ENCODE results near the gene CTDSPL2. TPM values are rescaled to one million over a fixed set of nuclear protein-coding genes. Genes with fewer than 3 reads are reported as not detected.
"Not testable (repeated sequence)": the region's sequence is repeated elsewhere in the genome, so short reads cannot be mapped to it uniquely, and the experiment has no call there.

The CTDSPL2 gene
- total and polyA plus RNA-seq, 4 donors: 7.8 to 43.9 (median 26.9) TPM

DNA sequence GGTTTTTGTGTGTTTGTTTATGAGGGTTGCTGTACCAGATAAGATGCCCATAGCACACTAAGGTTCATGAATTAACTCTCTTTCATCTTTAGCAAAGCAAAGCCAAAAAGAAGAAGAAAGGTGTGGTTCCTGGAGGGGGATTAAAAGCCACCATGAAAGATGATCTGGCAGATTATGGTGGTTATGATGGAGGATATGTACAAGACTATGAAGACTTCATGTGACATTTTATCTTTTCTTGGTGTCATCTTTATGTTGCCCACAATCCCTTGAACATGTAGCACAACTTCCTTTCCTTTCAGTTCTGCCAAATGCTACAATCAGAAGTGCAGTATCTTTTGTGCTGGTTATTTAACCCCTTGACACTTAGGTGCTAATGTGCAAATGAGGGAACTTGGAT is 133.5 kb downstream of the CTDSPL2 start:
- peaks cover 9 to 10% of the 10 kb centered on the region in 2 donors for H3K36me3 ChIP-seq (ENCODE audit: control insufficient read depth in 1 of 2, insufficient read depth in 2 of 2, low read length in 1 of 2)
- H3K9me3 ChIP-seq (ENCODE audit: control insufficient read depth, low read length); intact Hi-C loops (cut with DNase I): not testable (repeated sequence)

DNA sequence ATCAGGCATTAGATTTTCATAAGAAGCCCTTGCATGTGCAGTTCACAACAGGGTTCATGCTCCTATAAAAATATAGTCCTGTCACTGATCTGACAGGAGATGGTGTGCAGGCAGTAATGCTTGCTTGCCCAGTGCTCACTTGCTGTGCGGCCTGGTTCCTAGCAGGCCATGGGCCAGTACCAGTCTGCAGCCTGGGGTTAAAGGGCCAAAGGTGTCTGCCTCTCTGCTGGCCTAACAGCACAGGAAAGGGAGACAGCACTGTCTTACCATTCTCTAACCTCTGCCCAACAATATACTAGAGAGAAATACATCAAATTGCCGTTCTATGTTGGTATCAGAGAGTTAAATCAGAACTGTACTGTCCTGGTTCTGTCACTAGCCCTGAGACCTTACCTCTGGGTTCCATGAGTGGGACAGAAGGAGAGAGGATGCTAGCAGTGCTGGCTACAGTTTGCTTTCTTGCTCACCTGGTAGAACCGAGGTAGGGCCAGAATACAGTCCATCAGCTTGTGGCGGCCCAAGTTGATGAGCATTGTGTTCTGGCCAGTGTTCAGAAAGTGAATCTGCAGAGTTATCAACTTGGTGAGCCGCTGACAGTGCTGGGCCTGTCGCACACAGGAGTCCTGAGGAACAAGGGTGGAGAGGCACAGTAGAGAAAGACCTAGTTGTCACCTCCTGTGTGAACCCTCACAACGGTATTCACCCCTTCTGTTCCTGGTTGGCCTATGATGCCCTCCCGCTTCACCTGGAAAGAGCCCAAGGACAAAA is 138.1 kb downstream of the CTDSPL2 start:
- H3K27ac ChIP-seq (ENCODE audit: low read depth in 1 of 2, low read length in 2 of 2): no peak overlapping the region
- H3K4me3 ChIP-seq (ENCODE audit: low read length in 2 of 2): no peak overlapping the region
- no peaks in the 10 kb centered on the region for H3K27me3 ChIP-seq (ENCODE audit: control insufficient read depth in 1 of 2, insufficient read depth in 2 of 2, low read length in 1 of 2)
- intact Hi-C loops (cut with DNase I): no loop called here
- H3K4me1 ChIP-seq (ENCODE audit: control insufficient read depth in 1 of 2, insufficient read depth in 2 of 2, low read length in 2 of 2): no peaks in the 10 kb centered on the region
- WGBS, 2 donors: 98% methylated on average over 8 of the region's 8 CpGs
- ATAC-seq (ENCODE audit: low FRiP score) (no peak), DNase-seq (no peak)
- H3K36me3 ChIP-seq (ENCODE audit: control insufficient read depth in 1 of 2, insufficient read depth in 2 of 2, low read length in 1 of 2): peaks cover 12 to 17% of the 10 kb centered on the region in 2 donors
- no peaks in the 10 kb centered on the region for H3K9me3 ChIP-seq (ENCODE audit: control insufficient read depth, low read length)

More for the DNA sequence above, 133.5 kb downstream of the CTDSPL2 start:
- H3K4me3 ChIP-seq (ENCODE audit: low read length in 2 of 2); DNase-seq; H3K4me1 ChIP-seq (ENCODE audit: control insufficient read depth in 1 of 2, insufficient read depth in 2 of 2, low read length in 2 of 2); ATAC-seq (ENCODE audit: low FRiP score); H3K27me3 ChIP-seq (ENCODE audit: control insufficient read depth in 1 of 2, insufficient read depth in 2 of 2, low read length in 1 of 2); H3K27ac ChIP-seq (ENCODE audit: low read depth in 1 of 2, low read length in 2 of 2): not testable (repeated sequence)

DNA sequence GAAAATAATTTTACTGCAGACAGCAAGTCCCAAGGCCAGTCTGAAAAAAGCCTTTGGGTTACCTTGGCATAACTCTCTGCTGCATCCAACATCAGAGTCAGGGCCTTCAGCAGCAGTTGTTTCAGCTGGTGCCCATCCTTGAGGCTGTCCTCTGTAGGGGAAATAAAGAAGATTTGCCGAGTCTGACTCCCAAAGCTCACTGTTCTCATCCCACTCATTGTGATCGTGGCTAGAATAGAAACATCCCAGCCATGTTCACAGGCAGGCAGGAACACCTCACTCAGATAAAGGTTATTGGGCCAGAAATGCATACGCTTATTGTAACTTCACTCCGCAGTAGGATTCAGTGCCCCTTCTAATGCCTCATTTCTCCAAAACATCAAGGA is 138.7 kb downstream of the CTDSPL2 start:
- DNase-seq: no peak
- ATAC-seq (ENCODE audit: low FRiP score): no peak
- Histone ChIP-seq H3K4me3 (ENCODE audit: low read length in 2 of 2) (no peak overlapping the region), H3K36me3 (ENCODE audit: control insufficient read depth in 1 of 2, insufficient read depth in 2 of 2, low read length in 1 of 2) (peaks cover 10 to 17% of the 10 kb centered on the region in 2 donors), H3K4me1 (ENCODE audit: control insufficient read depth in 1 of 2, insufficient read depth in 2 of 2, low read length in 2 of 2) (no peaks in the 10 kb centered on the region), H3K9me3 (ENCODE audit: control insufficient read depth, low read length) (no peaks in the 10 kb centered on the region), H3K27me3 (ENCODE audit: control insufficient read depth in 1 of 2, insufficient read depth in 2 of 2, low read length in 1 of 2) (no peaks in the 10 kb centered on the region), H3K27ac (ENCODE audit: low read depth in 1 of 2, low read length in 2 of 2) (no peak overlapping the region)
- WGBS, 2 donors: 92 to 96% methylated on average over 4 of the region's 4 CpGs
- intact Hi-C loops (cut with DNase I): no loop called here

DNA sequence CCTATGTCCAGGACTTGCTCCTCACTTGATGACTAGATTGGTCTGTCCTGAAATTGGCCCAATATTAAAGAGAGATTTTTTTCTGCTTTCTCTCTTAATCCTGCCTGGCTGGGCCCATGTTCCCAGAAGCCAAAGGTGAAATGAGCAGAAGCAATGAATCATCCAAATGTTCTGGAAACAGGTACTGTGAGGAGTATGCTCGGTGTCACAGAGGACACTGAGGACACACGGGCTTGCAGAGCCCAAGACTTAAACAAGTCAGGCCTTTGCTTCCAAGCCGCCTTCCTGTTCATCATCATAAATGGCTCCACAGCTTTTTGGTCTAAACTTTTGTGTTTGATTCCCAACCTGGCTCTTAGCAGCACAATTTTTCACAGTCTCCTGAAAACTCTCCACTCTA is 140.9 kb downstream of the CTDSPL2 start:
- WGBS, 2 donors: 86 to 90% methylated on average over 3 of the region's 3 CpGs
- Histone ChIP-seq H3K4me3 (ENCODE audit: low read length in 2 of 2) (no peak overlapping the region), H3K27ac (ENCODE audit: low read depth in 1 of 2, low read length in 2 of 2) (no peak overlapping the region), H3K4me1 (ENCODE audit: control insufficient read depth in 1 of 2, insufficient read depth in 2 of 2, low read length in 2 of 2) (no peaks in the 10 kb centered on the region), H3K36me3 (ENCODE audit: control insufficient read depth in 1 of 2, insufficient read depth in 2 of 2, low read length in 1 of 2) (peaks cover 12 to 15% of the 10 kb centered on the region in 2 donors), H3K27me3 (ENCODE audit: control insufficient read depth in 1 of 2, insufficient read depth in 2 of 2, low read length in 1 of 2) (no peaks in the 10 kb centered on the region), H3K9me3 (ENCODE audit: control insufficient read depth, low read length) (no peaks in the 10 kb centered on the region)
- ATAC-seq (ENCODE audit: low FRiP score) (no peak), DNase-seq (no peak)
- intact Hi-C loops (cut with DNase I): no loop called here

DNA sequence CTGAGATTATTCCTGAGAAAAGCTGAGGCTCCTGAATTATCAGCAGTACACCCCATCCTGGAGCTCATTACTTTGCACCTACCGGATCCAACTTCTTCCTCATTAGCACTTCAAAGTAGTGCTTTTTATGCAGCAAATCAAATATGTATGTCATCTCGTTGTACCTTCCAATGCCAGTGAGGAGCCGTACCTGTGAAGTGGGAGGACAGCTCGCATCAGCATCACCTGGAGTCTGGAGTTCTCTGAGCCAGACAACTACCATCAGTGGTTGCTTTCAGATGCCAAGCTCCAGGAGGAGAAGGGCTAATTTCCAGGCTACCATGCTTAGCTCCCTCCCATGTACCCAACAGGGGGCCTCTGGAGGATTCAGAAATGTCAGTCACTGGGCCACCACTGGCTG is 141.9 kb downstream of the CTDSPL2 start:
- peaks cover 11 to 15% of the 10 kb centered on the region in 2 donors for H3K36me3 ChIP-seq (ENCODE audit: control insufficient read depth in 1 of 2, insufficient read depth in 2 of 2, low read length in 1 of 2)
- intact Hi-C loops (cut with DNase I): no loop called here
- 96 to 97% methylated on average over 4 of the region's 4 CpGs for WGBS, 2 donors

DNA sequence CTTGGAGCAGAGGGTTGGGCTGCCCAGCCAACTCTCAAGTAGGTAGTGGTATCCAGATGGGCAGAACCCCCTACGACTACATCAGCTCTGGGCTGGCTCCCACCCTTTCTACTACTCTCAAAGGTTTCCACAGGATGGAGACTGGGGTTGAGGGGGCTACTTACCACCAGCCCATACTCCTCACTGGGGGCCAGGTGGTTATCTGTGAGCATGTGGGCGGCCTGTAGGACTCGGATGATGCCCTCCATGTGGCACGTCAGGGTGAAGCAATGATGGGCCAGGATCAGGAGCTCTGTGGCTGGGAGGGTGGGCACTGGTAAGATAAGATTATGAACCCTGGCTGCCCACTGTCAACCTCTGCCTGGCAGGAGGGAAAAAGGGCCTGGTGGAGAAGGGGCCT is 142.9 kb downstream of the CTDSPL2 start:
- Histone ChIP-seq H3K4me3 (ENCODE audit: low read length in 2 of 2) (no peak overlapping the region), H3K36me3 (ENCODE audit: control insufficient read depth in 1 of 2, insufficient read depth in 2 of 2, low read length in 1 of 2) (peaks cover 6 to 10% of the 10 kb centered on the region in 2 donors), H3K27me3 (ENCODE audit: control insufficient read depth in 1 of 2, insufficient read depth in 2 of 2, low read length in 1 of 2) (no peaks in the 10 kb centered on the region), H3K27ac (ENCODE audit: low read depth in 1 of 2, low read length in 2 of 2) (no peak overlapping the region), H3K9me3 (ENCODE audit: control insufficient read depth, low read length) (no peaks in the 10 kb centered on the region), H3K4me1 (ENCODE audit: control insufficient read depth in 1 of 2, insufficient read depth in 2 of 2, low read length in 2 of 2) (no peaks in the 10 kb centered on the region)
- intact Hi-C loops (cut with DNase I): loop anchor here in 1 of 2 donors (10.0 kb wide), 1 partner anchor 164 kb away; the partner anchor contains the start of gene TRIM69
- DNase-seq (no peak), ATAC-seq (ENCODE audit: low FRiP score) (peak; percentile 13)
- WGBS, 2 donors: 92 to 93% methylated on average over 4 of the region's 4 CpGs

More for the DNA sequence above, 141.9 kb downstream of the CTDSPL2 start:
- Histone ChIP-seq H3K4me3 (ENCODE audit: low read length in 2 of 2) (no peak overlapping the region), H3K27me3 (ENCODE audit: control insufficient read depth in 1 of 2, insufficient read depth in 2 of 2, low read length in 1 of 2) (no peaks in the 10 kb centered on the region), H3K4me1 (ENCODE audit: control insufficient read depth in 1 of 2, insufficient read depth in 2 of 2, low read length in 2 of 2) (no peaks in the 10 kb centered on the region), H3K9me3 (ENCODE audit: control insufficient read depth, low read length) (no peaks in the 10 kb centered on the region), H3K27ac (ENCODE audit: low read depth in 1 of 2, low read length in 2 of 2) (no peak overlapping the region)
- ATAC-seq (ENCODE audit: low FRiP score): no peak
- no peak for DNase-seq

DNA sequence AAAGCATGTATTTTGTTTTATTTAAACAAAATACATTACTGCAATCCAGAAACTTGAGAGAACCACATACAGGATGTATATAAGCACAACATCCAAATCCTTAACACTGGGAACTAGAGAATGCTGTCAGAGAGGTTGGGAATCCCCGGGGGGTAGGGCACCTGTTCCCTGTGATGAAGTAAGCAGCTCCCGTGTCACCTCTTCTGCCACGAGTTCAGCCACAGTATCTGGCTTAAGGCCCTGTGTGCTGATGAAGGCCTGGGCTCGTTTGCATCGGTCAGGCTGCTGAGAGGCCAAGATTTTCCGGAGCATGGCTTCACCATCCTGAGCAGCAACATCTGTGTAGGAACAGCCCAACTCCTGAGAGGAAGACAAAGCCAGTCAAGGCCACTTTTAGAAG is 146.0 kb downstream of the CTDSPL2 start:
- H3K4me3 ChIP-seq (ENCODE audit: low read length in 2 of 2): no peak overlapping the region
- no peak for ATAC-seq (ENCODE audit: low FRiP score)
- H3K36me3 ChIP-seq (ENCODE audit: control insufficient read depth in 1 of 2, insufficient read depth in 2 of 2, low read length in 1 of 2): peaks cover 3 to 7% of the 10 kb centered on the region in 2 donors
- no peaks in the 10 kb centered on the region for H3K4me1 ChIP-seq (ENCODE audit: control insufficient read depth in 1 of 2, insufficient read depth in 2 of 2, low read length in 2 of 2)
- intact Hi-C loops (cut with DNase I): loop anchor here in 1 of 2 donors (10.0 kb wide), 1 partner anchor 161 kb away; the partner anchor contains the start of gene TRIM69
- no peak overlapping the region for H3K27ac ChIP-seq (ENCODE audit: low read depth in 1 of 2, low read length in 2 of 2)
- DNase-seq: no peak
- H3K9me3 ChIP-seq (ENCODE audit: control insufficient read depth, low read length): no peaks in the 10 kb centered on the region
- WGBS, 2 donors: 91 to 93% methylated on average over 6 of the region's 6 CpGs
- H3K27me3 ChIP-seq (ENCODE audit: control insufficient read depth in 1 of 2, insufficient read depth in 2 of 2, low read length in 1 of 2): no peaks in the 10 kb centered on the region

DNA sequence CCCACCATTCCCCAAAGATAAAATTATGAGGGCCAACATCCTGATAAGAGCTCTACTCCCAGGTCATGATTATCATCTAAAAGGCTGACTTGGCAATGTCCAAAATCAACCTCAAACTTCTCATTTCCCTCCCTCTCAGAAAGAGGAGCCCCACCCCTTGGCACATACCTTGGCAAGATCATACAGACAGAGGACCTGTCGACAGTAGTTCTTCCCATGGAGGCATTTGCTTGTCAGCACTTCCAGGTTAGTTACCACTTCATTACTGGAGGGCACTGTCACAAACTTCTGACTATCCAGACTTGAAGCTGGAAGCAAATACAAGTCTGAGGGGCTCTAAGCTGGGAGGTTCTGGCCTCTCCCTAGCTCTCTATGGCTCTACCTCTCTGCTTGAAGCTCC is 147.3 kb downstream of the CTDSPL2 start:
- H3K27ac ChIP-seq (ENCODE audit: low read depth in 1 of 2, low read length in 2 of 2): no peak overlapping the region
- H3K9me3 ChIP-seq (ENCODE audit: control insufficient read depth, low read length): no peaks in the 10 kb centered on the region
- peaks cover 0 to 4% of the 10 kb centered on the region in 2 donors for H3K36me3 ChIP-seq (ENCODE audit: control insufficient read depth in 1 of 2, insufficient read depth in 2 of 2, low read length in 1 of 2)
- no peaks in the 10 kb centered on the region for H3K4me1 ChIP-seq (ENCODE audit: control insufficient read depth in 1 of 2, insufficient read depth in 2 of 2, low read length in 2 of 2)
- no peak overlapping the region for H3K4me3 ChIP-seq (ENCODE audit: low read length in 2 of 2)
- DNase-seq: no peak
- intact Hi-C loops (cut with DNase I): loop anchor here in 1 of 2 donors (10.0 kb wide), 1 partner anchor 160 kb away; the partner anchor contains the start of gene TRIM69
- 72 to 92% methylated on average over 1 of the region's 1 CpG for WGBS, 2 donors
- no peak for ATAC-seq (ENCODE audit: low FRiP score)
- no peaks in the 10 kb centered on the region for H3K27me3 ChIP-seq (ENCODE audit: control insufficient read depth in 1 of 2, insufficient read depth in 2 of 2, low read length in 1 of 2)
